CD4-positive, alpha-beta T cell (primary cell): Measurements from ENCODE around the gene SLCO6A1. TPM values are rescaled to one million over a fixed set of nuclear protein-coding genes. Genes with fewer than 3 reads are reported as not detected.

Source experiments
- ATAC-seq: fragments of 200-7000 bp; cut with Tn5 transposase; one replicate; pipeline ENCODE4 v1.10.0; 2022; ENCODE audit warnings: mild to moderate bottlenecking; ENCODE audit not compliant: poor library complexity
- CTCF ChIA-PET: fragments of 350-600 bp; sonication (Branson Sonifier 250); formaldehyde crosslinking; loops from one replicate; lab custom pipeline; 2021; ENCODE audit warnings: antibody characterized with exemption, inconsistent platforms; lab: Charles Lee
- POLR2A ChIA-PET: fragments of 350-600 bp; sonication (Branson Sonifier 250); formaldehyde crosslinking; loops from one replicate; lab custom pipeline; 2021; ENCODE audit warnings: antibody characterized with exemption, inconsistent platforms; lab: Charles Lee
- DNase-seq, 14 experiments: peaks; one replicate each; pipeline ENCODE4 v3.0.0-alpha.2; 2013 to 2020; ENCODE audit warnings: mixed read lengths in 2 of 14
- H3K27ac ChIP-seq, 2 donors: one replicate each; pipeline versions ENCODE4 v1.5.1 to v1.7.0; 2013; ENCODE audit warnings: low read length in 2 of 2, low read depth in 1 of 2, mild to moderate bottlenecking in 1 of 2
- H3K27me3 ChIP-seq, 2 experiments: 1 replicate in 1 of 2; 2 replicates in 1 of 2; pipeline versions ENCODE4 v1.6.1 to v1.7.0; 2013; ENCODE audit warnings: low read length in 2 of 2, control low read depth in 1 of 2, mild to moderate bottlenecking in 1 of 2, moderate library complexity in 1 of 2; ENCODE audit not compliant: insufficient read depth in 2 of 2, control insufficient read depth in 1 of 2
- H3K36me3 ChIP-seq: one replicate; pipeline ENCODE4 v1.6.1; 2013; ENCODE audit warnings: low read length, control low read depth; ENCODE audit not compliant: insufficient read depth
- H3K4me1 ChIP-seq: one replicate; pipeline ENCODE4 v1.6.1; 2013; ENCODE audit warnings: low read length, control low read depth; ENCODE audit not compliant: insufficient read depth
- H3K4me3 ChIP-seq: one replicate; pipeline ENCODE4 v1.5.1; 2013; ENCODE audit warnings: mild to moderate bottlenecking, low read length, moderate library complexity
- H3K9me3 ChIP-seq, 2 experiments: 1 replicate in 1 of 2; 2 replicates in 1 of 2; pipeline versions ENCODE4 v1.6.1 to v1.7.0; 2013; ENCODE audit warnings: low read length in 2 of 2, mild to moderate bottlenecking in 2 of 2, control low read depth in 1 of 2, moderate library complexity in 1 of 2; ENCODE audit not compliant: control insufficient read depth in 1 of 2, insufficient read depth in 1 of 2
- H3K27ac Mint-ChIP-seq: one replicate; pipeline ENCODE4 v1.8.0; 2020; ENCODE audit warnings: mixed read lengths
- H3K27me3 Mint-ChIP-seq: one replicate; pipeline ENCODE4 v1.8.0; 2021; ENCODE audit warnings: mixed read lengths
- H3K36me3 Mint-ChIP-seq: one replicate; pipeline ENCODE4 v1.8.0; 2021; ENCODE audit warnings: low read depth, mixed read lengths
- H3K4me1 Mint-ChIP-seq: one replicate; pipeline ENCODE4 v1.8.0; 2021; ENCODE audit warnings: low read depth, mixed read lengths
- H3K4me3 Mint-ChIP-seq: one replicate; pipeline ENCODE4 v1.8.0; 2020; ENCODE audit warnings: mild to moderate bottlenecking, mixed read lengths
- H3K9me3 Mint-ChIP-seq: one replicate; pipeline ENCODE4 v1.8.0; 2020; ENCODE audit warnings: mixed read lengths
- CTCF ChIP-seq: fragments of 200-600 bp; IDR thresholded peaks from one replicate; pipeline ENCODE4 v1.8.0; 2022; ENCODE audit warnings: antibody characterized with exemption, mild to moderate bottlenecking
- intact Hi-C, 2 experiments: fragments of 100-400 bp; cut with DNase I in 1 of 2; cut with micrococcal nuclease in 1 of 2; formaldehyde crosslinking; loops; one replicate each; pipeline versions ENCODE4 v1.15.1 to v1.9.0; 2023 to 2025; cut with DNase I, micrococcal nuclease
- total RNA-seq, 174 experiments: library from RNA in 2 of 174; stranded (reverse) in 2 of 174; gene quantifications; one replicate each; pipeline ENCODE4 v1.2.3 and lab custom pipeline; 2021 to 2026

SLCO6A1 gene
- total RNA-seq, 2 experiments from 2014 or later = not detected

- H3K9me3 ChIP-seq = peaks cover 0 to 11% of the 10 kb centered on the region in 2 experiments
- Mint-ChIP-seq H3K36me3 (no peaks in the 10 kb centered on the region), H3K27ac (no peak overlapping the region), H3K27me3 (peaks cover 3% of the 10 kb centered on the region), H3K4me1 (no peaks in the 10 kb centered on the region), H3K4me3 (no peak overlapping the region), H3K9me3 (peaks cover 3% of the 10 kb centered on the region)
- POLR2A ChIA-PET = no interaction called here
- DNase-seq (no peak), ATAC-seq (no peak)
- TF ChIP-seq CTCF = no peak
- no peaks in the 10 kb centered on the region for H3K4me1 ChIP-seq
- no peaks in the 10 kb centered on the region for H3K27me3 ChIP-seq
- no peak overlapping the region for H3K27ac ChIP-seq
- no peak overlapping the region for H3K4me3 ChIP-seq
- CTCF ChIA-PET = no interaction called here
- intact Hi-C loops = no loop called here
- H3K36me3 ChIP-seq = no peaks in the 10 kb centered on the region
Observed at GRCh38 chr5:102450313-102450990, 48.3 kb downstream of the SLCO6A1 start.

- Mint-ChIP-seq H3K9me3 (peaks cover 14% of the 10 kb centered on the region), H3K4me1 (no peaks in the 10 kb centered on the region), H3K4me3 (no peak overlapping the region), H3K27me3 (no peaks in the 10 kb centered on the region), H3K36me3 (no peaks in the 10 kb centered on the region), H3K27ac (no peak overlapping the region)
- no peak for ATAC-seq
- Histone ChIP-seq H3K9me3 (peaks cover 0 to 5% of the 10 kb centered on the region in 2 experiments), H3K4me3 (no peak overlapping the region), H3K36me3 (no peaks in the 10 kb centered on the region), H3K4me1 (no peaks in the 10 kb centered on the region), H3K27me3 (no peaks in the 10 kb centered on the region), H3K27ac (no peak overlapping the region)
- TF ChIP-seq CTCF = no peak
- DNase-seq = no peak
- POLR2A ChIA-PET = no interaction called here
- intact Hi-C loops = no loop called here
- CTCF ChIA-PET = no interaction called here
Observed at GRCh38 chr5:102433473-102433872, 65.3 kb downstream of the SLCO6A1 start.

GRCh38 chr5:102421647-102422046 lies 77.2 kb downstream of the SLCO6A1 start:
- peaks cover 10% of the 10 kb centered on the region for H3K9me3 Mint-ChIP-seq
- peaks cover 0 to 11% of the 10 kb centered on the region in 2 experiments for H3K9me3 ChIP-seq
- intact Hi-C loops = no loop called here
- no peaks in the 10 kb centered on the region for H3K27me3 Mint-ChIP-seq
- no peaks in the 10 kb centered on the region for H3K27me3 ChIP-seq
- DNase-seq (peak in 1 of 14 experiments; percentile 3), ATAC-seq (no peak)
- no peak overlapping the region for H3K4me3 ChIP-seq
- H3K36me3 ChIP-seq = no peaks in the 10 kb centered on the region
- POLR2A ChIA-PET = no interaction called here
- TF ChIP-seq CTCF = no peak
- H3K4me1 ChIP-seq = no peaks in the 10 kb centered on the region
- H3K27ac Mint-ChIP-seq = no peak overlapping the region
- no peaks in the 10 kb centered on the region for H3K36me3 Mint-ChIP-seq
- no peak overlapping the region for H3K4me3 Mint-ChIP-seq
- CTCF ChIA-PET = no interaction called here
- H3K27ac ChIP-seq = no peak overlapping the region
- no peaks in the 10 kb centered on the region for H3K4me1 Mint-ChIP-seq
